GM12891 (cell line): ENCODE measurements around the gene MSI2.

Source experiments
- POLR2A ChIP-seq: IDR thresholded peaks from 2 replicates; pipeline ENCODE4 v1.6.1; 2011; ENCODE audit warnings: low read depth, low read length, control low read depth
- POLR2AphosphoS5 ChIP-seq: IDR thresholded peaks from 2 replicates; pipeline ENCODE4 v1.6.1; 2011; ENCODE audit warnings: low read depth, low read length, control low read depth

DNA sequence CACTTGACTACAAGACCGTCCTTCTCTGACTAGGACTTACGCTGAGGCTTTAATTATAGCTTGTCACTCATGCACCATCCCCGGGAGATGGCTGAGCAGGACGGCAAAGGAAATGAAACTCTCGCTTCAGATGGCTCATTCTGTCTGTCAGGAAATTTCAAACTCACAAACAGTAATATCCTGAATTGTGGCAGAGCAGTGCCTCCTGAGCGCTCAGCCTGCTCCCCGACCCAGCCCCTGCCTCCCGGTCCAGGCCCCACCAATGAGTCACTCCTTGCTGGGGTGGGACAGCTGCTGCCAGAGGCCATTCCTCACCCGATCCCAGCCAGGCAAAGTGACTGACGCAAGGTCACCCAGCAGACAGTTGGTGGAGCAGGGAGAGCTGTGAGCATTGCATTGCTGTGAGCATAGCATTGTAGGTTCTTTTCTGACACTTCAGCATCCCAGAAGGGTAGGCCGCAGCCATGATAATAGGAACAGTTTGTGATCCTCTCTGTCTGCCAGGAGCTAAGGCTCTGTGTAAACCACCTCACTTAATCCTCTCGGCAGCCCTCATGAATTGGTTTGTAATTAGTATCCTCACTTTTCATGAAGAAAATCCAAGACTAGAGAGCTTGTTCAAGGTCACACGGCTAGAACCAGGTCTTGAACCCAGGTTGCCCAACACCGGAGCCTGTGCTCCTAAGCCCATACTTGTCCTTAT lies 467.9 kb downstream of the MSI2 start:
- TF ChIP-seq POLR2A (no peak), POLR2AphosphoS5 (no peak)
